DMS53 treated with DMSO at 0.1 percent for 48 hours (cell line): Measurements from ENCODE around the gene IQSEC1.

ENCODE experiments used
- DNase-seq: peaks from one replicate; lab custom pipeline; 2025; ENCODE audit not compliant: unreplicated experiment; lab: John Stamatoyannopoulos, UW

IQSEC1 gene

GRCh38 chr3:13017361-13018042, 55.7 kb downstream of the IQSEC1 start:
- DNase-seq: no peak

DNA sequence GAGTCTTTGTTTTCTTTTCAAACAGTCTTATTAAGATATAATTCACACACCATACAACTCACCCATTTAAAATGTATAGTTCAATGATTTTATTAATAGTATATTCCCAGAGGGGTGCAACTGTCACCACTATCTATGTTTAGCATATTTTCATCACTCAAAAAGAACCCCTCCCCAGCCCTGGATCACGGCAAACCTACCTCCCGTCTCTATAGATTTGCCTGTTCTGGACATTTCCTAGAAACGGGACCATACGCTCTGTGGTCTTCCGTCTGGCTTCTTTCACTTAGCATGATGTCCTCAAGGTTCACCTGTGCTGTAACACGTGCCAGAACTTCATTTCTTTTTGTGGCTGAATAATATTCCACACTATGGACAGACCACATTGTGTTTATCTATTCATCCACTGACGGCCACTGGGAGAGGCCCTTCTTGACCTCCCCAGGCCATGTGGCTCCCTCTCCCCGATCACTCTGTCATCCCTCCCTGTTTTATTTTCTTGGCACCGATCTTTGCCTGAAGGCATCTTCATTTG, 56.4 kb downstream of the IQSEC1 start:
- DNase-seq: no peak

GRCh38 chr3:13016083-13016720, 57.0 kb downstream of the IQSEC1 start:
- DNase-seq: no peak

DNA sequence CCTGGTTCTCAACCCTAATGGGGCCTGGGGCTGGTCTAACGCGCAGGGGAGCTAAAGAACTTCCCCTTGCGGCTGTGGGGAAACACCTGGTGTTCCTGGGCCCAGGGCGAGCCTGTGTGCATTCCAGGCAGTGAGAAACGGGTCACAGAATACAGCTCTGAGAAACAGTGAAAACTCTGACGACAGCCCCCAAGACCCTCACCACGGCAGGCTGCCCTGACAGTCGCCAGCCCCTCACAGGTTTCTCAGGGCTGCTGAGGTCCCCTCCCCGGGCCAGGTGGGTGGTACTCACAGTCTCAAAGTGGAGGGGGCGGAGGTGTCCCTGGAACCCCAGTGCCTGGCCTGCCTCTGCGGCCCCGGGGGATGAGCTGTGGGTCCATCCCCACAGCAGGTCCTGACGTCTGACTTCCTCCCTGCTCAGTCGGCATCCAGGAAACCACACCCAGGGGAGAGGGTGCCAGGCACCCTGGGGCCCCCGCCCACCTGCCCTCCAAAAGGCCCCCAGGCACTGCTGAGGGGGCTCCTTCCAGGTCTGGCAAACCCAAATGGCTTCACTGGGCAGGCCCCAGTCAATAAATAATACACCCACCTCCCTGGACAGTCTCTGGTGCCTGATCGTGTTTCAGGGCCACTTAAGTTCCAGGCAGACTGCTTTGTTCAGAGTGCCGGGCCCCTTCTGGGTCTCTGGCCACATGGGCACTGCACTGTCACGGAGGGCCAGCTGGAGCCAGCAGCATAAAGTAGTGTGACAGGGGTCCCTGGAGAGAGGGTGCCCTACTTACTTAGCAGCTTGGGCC, 57.7 kb downstream of the IQSEC1 start:
- DNase-seq: no peak

GRCh38 chr3:13014755-13015285, 58.4 kb downstream of the IQSEC1 start:
- DNase-seq: no peak

GRCh38 chr3:13013994-13014754, 59.1 kb downstream of the IQSEC1 start:
- DNase-seq: no peak

DNA sequence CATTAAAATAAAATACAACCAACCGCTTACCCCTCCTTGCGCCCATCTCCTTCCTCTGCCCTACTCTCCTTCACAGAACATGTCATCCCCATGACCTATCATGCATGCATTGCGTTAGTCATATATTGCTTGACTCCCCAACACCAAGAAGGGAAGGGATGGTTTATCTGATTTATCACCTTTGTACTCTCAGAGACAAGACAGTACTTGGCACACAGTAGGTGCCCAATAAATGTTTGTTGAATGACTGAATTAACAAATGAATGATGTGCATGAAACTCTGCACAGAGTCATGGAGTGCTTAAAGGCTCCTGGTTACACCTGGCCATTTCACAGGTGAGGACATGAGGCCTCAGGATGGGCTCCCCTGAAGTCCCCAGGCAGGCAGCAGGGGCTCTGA, 59.7 kb downstream of the IQSEC1 start:
- DNase-seq: no peak

- no peak for DNase-seq
Measured at GRCh38 chr3:13013151-13013561, 60.1 kb downstream of the IQSEC1 start.

GRCh38 chr3:13012221-13012691, 61.0 kb downstream of the IQSEC1 start:
- DNase-seq: no peak

GRCh38 chr3:13011573-13012220, 61.5 kb downstream of the IQSEC1 start:
- DNase-seq: no peak

DNA sequence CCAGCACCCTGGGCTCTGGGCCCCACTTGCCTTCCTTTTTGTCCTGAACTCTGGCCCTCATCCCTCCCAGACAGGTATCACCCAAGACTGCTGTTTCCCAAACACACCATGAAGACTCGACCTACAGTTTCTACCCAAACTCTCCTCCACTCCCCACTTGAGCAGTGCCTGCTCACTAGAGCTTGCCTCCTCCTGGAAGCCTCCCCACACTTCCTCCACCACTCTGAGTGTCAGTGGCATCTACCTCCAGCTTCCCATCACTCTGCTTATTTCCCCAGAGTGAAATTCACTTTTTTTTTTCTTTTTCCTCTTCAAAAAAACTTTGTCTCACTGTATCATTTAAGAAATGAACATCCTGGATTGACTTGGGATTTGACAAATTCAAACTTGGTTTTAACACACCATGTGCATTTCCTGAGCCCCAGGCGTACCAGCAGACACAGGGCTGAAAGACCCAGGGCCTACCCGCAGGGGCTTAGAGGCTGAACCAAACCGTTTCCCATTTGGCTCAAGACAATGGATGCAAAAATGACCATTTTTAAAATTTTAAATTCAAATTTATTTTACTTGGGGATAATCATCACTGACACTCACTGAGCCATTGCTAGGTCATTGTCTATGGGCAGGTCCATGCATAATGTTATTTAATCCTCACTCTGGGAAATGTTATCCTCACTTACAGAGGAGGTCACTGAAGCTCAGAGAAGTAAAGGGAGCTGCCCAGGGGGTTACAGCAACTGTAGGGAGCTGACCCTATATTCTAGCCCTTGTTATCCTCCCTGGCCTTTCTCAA, 62.3 kb downstream of the IQSEC1 start:
- DNase-seq: no peak

- no peak for DNase-seq
Measured at GRCh38 chr3:13009946-13010315, 63.3 kb downstream of the IQSEC1 start.

- no peak for DNase-seq
Measured at GRCh38 chr3:13009132-13009945, 63.9 kb downstream of the IQSEC1 start.

- DNase-seq: no peak
Measured at GRCh38 chr3:13008155-13008995, 64.9 kb downstream of the IQSEC1 start.

- no peak for DNase-seq
Measured at GRCh38 chr3:13007251-13007941, 65.8 kb downstream of the IQSEC1 start.

GRCh38 chr3:13006216-13006990, 66.8 kb downstream of the IQSEC1 start:
- DNase-seq: no peak
